ENCODE data around the gene MRPS10.

MRPS10 gene

GRCh38 chr6:42226161-42226611 lies 8.5 kb upstream of the MRPS10 start:
- peak; percentile 73 for DNase-seq (ENCODE audit: low read depth)
- TF ChIP-seq CTCF (conservative IDR thresholded peaks at IDR 0.05; ENCODE audit: control insufficient read depth, insufficient read depth, low read depth, low read length), result no peak
- H3K4me3 ChIP-seq (ENCODE audit: control insufficient read depth, low read depth, low read length), result no peak overlapping the region

- DNase-seq (ENCODE audit: low read depth), result no peak
- H3K4me3 ChIP-seq (ENCODE audit: control insufficient read depth, low read depth, low read length), result no peak overlapping the region
- TF ChIP-seq CTCF (conservative IDR thresholded peaks at IDR 0.05; ENCODE audit: control insufficient read depth, insufficient read depth, low read depth, low read length), result no peak
Measured at GRCh38 chr6:42225419-42225818, 7.8 kb upstream of the MRPS10 start.

GRCh38 chr6:42225029-42225339 lies 7.3 kb upstream of the MRPS10 start:
- no peak overlapping the region for H3K4me3 ChIP-seq (ENCODE audit: control insufficient read depth, low read depth, low read length)
- no peak for TF ChIP-seq CTCF (conservative IDR thresholded peaks at IDR 0.05; ENCODE audit: control insufficient read depth, insufficient read depth, low read depth, low read length)
- no peak for DNase-seq (ENCODE audit: low read depth)

- DNase-seq (ENCODE audit: low read depth), result peak; percentile 97
Measured at GRCh38 chr6:42224222-42225028, 6.8 kb upstream of the MRPS10 start.

GRCh38 chr6:42222448-42222847 lies 4.8 kb upstream of the MRPS10 start:
- H3K4me3 ChIP-seq (ENCODE audit: control insufficient read depth, low read depth, low read length), result no peak overlapping the region
- DNase-seq (ENCODE audit: low read depth), result no peak
- no peak for TF ChIP-seq CTCF (conservative IDR thresholded peaks at IDR 0.05; ENCODE audit: control insufficient read depth, insufficient read depth, low read depth, low read length)

More at GRCh38 chr6:42224222-42225028, 6.8 kb upstream of the MRPS10 start:
- H3K4me3 ChIP-seq (ENCODE audit: control insufficient read depth, low read depth, low read length), result peak overlapping the region; percentile 9
- TF ChIP-seq CTCF (conservative IDR thresholded peaks at IDR 0.05; ENCODE audit: control insufficient read depth, insufficient read depth, low read depth, low read length), result no peak

GRCh38 chr6:42221546-42221945 lies 3.9 kb upstream of the MRPS10 start:
- no peak for TF ChIP-seq CTCF (conservative IDR thresholded peaks at IDR 0.05; ENCODE audit: control insufficient read depth, insufficient read depth, low read depth, low read length)

More at GRCh38 chr6:42221546-42221945, 3.9 kb upstream of the MRPS10 start:
- no peak overlapping the region for H3K4me3 ChIP-seq (ENCODE audit: control insufficient read depth, low read depth, low read length)
- no peak for DNase-seq (ENCODE audit: low read depth)

Measured in fibroblast of mammary gland (primary cell).